A673 (cell line): ENCODE data around the gene RAB4A.

ENCODE experiments used
- CTCF ChIP-seq: fragments of 300-800, 200-600 bp; sonication (generic); conservative IDR thresholded peaks from 2 replicates; pipeline ENCODE4 v1.5.1; 2017; ENCODE audit warnings: low read depth, mild to moderate bottlenecking, antibody characterized with exemption, low read length, moderate library complexity, mixed read lengths
- EZH2 ChIP-seq: fragments of 200-600 bp; sonication (generic); IDR thresholded peaks from 2 replicates; pipeline ENCODE4 v1.6.1; 2017; ENCODE audit warnings: borderline replicate concordance, low read depth, mild to moderate bottlenecking, mixed read lengths, antibody characterized with exemption, low read length; ENCODE audit not compliant: poor library complexity, severe bottlenecking

DNA sequence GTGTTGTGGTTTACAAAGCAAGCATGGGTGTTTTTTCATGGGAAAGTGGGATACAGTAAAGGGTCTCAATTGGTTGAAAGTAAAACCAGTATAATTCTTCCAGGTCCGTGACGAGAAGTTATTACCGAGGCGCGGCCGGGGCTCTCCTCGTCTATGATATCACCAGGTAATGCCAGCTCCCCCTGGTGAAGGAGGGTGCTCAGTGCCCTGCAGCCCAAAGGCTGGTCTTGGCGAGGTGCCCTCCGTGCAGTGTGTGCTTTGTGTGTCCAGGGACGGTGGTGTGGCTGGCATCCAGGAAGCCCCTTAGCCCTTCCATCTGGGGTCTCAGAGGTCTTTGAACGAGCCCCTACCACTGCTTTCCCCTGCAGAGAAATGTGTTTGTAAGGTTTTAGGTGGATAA, 24.8 kb downstream of the RAB4A start:
- no peak for TF ChIP-seq EZH2
- TF ChIP-seq CTCF, result no peak
